Mammary epithelial cell (primary cell): ENCODE data around the gene NEK10.

Experiments used
- CTCF ChIP-seq, 2 donors: IDR thresholded peaks in 1 of 2; conservative IDR thresholded peaks in 1 of 2; 2 replicates each; pipeline ENCODE4 v1.5.1; 2011 to 2012; ENCODE audit warnings: inconsistent platforms in 2 of 2, low read length in 2 of 2, mild to moderate bottlenecking in 2 of 2, control low read depth in 1 of 2, low read depth in 1 of 2; ENCODE audit not compliant: insufficient read depth in 1 of 2; ENCODE audit errors: extremely low read depth in 1 of 2
- EZH2 ChIP-seq: IDR thresholded peaks from 2 replicates; pipeline ENCODE4 v1.6.1; 2012; ENCODE audit warnings: low read length, inconsistent platforms, borderline replicate concordance

DNA sequence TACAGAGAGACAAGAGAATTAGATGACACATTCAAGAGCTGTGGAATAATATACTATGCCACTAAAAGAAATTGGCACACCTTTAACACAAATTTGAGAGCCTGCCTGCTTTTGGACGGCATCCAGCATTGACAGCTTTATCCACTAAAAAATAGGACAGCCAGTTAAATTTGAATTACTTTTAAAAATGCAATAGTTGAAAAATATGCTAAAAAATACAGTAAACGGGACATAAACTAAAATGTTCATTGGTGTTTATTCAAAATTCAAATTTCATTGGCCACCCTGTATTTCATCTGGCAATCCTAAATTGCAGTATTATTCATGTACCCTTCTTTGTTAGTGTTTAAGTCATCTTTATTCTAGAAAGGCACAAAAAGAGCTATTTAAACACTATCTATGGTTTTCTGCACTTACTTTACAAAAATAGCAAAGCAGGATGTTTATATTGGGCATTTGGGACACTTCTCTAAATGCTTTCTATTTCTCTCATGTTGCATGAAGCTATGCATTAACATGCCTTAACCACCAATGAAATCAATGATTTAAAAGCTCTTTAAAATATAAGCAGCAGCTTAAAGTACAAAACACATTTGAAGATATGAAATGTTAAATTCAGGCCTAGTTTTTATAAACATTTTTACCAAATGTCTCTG lies 160.1 kb downstream of the NEK10 start:
- TF ChIP-seq CTCF (conservative IDR thresholded peaks at IDR 0.05 in 1 of 2, IDR thresholded peaks at IDR 0.05 in 1 of 2; ENCODE audit: extremely low read depth in 1 of 2, insufficient read depth in 1 of 2, low read depth in 1 of 2, low read length in 2 of 2) (no peak), EZH2 (no peak)
